HFF-Myc (cell line): ENCODE results near the gene OGT.
"Not testable (repeated sequence)": the region's sequence is repeated elsewhere in the genome, so short reads cannot be mapped to it uniquely, and the experiment has no call there.

ENCODE experiments used
- DNase-seq: peaks from one replicate; pipeline ENCODE4 v3.0.0-alpha.2; 2011; ENCODE audit warnings: low read depth; ENCODE audit errors: extremely low read depth
- H3K4me3 ChIP-seq: replicated peaks from 2 replicates; pipeline ENCODE4 v1.5.1; 2011; ENCODE audit warnings: low read depth, mild to moderate bottlenecking, control low read depth, low read length
- CTCF ChIP-seq: IDR thresholded peaks from 2 replicates; pipeline ENCODE4 v1.5.1; 2012; ENCODE audit warnings: mild to moderate bottlenecking, low read depth, low read length, control low read depth; ENCODE audit errors: missing control alignments

The OGT gene

GRCh38 chrX:71579990-71580380 is 47.1 kb downstream of the OGT start:
- no peak for DNase-seq
- H3K4me3 ChIP-seq, result no peak overlapping the region
- TF ChIP-seq CTCF, result no peak

- H3K4me3 ChIP-seq, result no peak overlapping the region
- no peak for DNase-seq
- TF ChIP-seq CTCF, result no peak
Observed at GRCh38 chrX:71581210-71581609, 48.3 kb downstream of the OGT start.

- DNase-seq, result no peak
- no peak overlapping the region for H3K4me3 ChIP-seq
Observed at GRCh38 chrX:71586929-71587328, 54.0 kb downstream of the OGT start.

GRCh38 chrX:71593210-71593609 is 60.3 kb downstream of the OGT start:
- not testable (repeated sequence) for H3K4me3 ChIP-seq, DNase-seq

More at GRCh38 chrX:71586929-71587328, 54.0 kb downstream of the OGT start:
- TF ChIP-seq CTCF, result no peak

- no peak for TF ChIP-seq CTCF
- no peak for DNase-seq
- H3K4me3 ChIP-seq, result no peak overlapping the region
Observed at GRCh38 chrX:71599965-71600364, 67.1 kb downstream of the OGT start.

- TF ChIP-seq CTCF, result no peak
- no peak for DNase-seq
Observed at GRCh38 chrX:71603618-71604017, 70.7 kb downstream of the OGT start.

GRCh38 chrX:71604141-71604540 is 71.2 kb downstream of the OGT start:
- no peak overlapping the region for H3K4me3 ChIP-seq
- no peak for TF ChIP-seq CTCF
- DNase-seq, result no peak

More at GRCh38 chrX:71603618-71604017, 70.7 kb downstream of the OGT start:
- no peak overlapping the region for H3K4me3 ChIP-seq
